Medulla oblongata (tissue), 1 donor: ENCODE measurements around the gene SIPA1L3.

Experiments used
- DNase-seq: peaks from one replicate; pipeline ENCODE4 v3.0.0-alpha.2; 2015; ENCODE audit errors: extremely low spot score

SIPA1L3 gene

DNA sequence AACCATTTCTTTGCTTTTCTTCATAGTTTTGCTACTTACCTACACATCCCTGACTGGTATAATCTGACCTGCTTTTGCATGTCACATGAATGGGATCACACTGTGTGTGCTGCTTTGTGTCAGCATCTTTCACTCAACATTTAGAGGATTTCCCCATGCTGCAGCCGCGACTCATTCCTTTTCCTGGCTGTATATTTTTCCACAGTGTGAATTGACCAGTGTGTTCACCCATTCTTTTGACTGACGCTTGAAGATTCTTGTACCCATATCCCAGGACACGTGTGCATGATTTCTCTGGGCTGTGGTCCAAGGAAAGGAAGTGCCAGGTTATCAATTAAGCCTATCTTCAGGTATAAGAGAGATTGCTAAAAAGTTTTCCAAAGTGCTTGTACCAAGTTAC lies 198.6 kb downstream of the SIPA1L3 start:
- DNase-seq: no peak

DNA sequence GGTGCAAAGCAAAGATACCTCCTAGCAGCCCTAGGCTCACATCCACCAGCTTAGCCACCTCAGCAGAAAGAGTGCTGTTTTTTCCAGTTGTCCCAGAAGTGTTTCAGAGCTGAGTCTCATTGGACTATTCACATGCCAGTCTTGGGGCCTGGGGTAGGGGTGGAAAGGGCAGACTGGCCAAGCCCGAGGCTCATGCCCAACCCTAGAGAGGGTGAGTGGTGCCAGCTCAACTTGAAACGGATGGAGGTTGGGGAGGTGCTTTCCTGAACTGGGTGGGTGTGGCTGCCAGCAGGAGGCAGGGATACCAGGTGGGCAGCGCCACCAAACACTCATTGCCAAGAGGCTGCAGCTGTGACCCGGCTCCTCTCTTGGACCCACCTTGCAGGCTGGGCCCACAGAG lies 200.1 kb downstream of the SIPA1L3 start:
- DNase-seq: no peak

DNA sequence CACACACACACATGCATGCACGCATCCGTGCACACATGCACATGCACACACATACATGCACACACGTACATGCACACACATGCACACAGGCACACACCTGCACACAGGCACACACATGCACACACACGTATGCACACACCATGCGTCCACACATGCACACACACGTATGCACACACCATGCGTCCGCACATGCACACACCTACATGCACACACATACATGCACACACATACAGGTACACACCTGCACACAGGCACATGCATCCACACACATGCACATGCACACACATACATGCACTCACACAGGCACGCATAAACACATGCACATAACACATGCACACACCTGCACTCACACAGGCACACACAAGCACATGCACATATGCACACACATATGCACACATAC lies 204.9 kb downstream of the SIPA1L3 start:
- DNase-seq: no peak

DNA sequence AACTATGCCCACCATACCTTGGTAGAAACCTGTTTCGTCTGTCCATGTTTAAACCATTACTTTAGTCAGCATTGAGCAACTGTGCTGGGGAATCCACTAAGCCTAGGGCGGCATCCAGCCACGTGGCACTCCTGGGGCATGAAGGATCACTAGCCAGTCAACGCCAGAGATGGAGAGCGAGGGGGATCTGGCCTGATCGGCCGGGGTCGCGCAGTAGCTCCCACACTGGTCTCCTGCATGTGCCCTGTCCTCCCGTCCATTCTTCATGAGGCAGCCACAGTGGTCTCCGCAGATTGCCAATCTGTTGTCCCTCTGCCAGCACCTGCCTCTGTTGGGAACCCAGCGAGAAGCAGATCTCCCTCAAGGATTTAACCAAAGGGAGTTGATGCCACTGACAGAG lies 207.6 kb downstream of the SIPA1L3 start:
- DNase-seq: no peak

DNA sequence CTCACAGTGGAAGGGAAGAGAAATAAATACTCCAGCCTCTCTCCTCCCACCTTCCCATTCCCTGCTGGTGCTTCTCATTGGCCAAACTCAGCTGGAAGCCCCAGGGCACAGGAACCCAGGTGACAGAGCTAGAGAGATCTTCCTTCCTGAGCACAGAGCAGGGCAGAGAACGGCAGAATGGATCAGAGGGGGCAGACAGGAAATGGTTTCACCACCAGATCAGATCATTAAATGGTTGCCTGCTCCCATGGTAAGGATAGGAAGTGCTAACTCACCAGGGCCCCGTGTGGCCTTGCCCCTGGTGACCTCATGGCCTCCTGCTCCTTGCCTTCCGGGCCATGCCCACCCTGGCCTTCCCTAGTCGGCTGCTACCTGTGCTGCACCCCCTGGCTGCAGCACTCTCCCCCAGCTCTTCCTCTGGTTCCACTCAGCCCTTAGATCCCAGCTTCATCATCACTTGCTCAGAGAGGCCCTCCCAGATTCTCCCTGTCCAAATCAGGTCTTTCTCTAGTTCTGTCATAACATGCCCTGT lies 208.3 kb downstream of the SIPA1L3 start:
- DNase-seq: no peak

DNA sequence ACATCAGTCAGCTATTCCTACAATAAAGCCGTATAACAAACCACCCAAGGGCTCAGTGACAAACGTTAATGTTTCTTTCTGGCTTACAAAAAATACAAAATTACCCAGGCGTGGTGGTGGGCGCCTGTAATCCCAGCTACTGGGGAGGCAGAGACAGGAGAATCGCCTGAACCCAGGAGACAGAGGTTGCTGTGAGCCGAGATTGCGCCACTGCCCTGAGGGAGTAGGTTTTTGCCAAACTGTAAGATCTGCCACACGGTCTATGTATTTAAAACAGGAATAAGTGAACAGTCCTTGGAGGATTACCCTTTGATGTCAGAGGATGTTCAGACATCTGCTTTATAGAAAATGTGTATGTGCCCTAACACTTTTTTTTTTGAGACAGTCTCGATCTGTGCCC lies 211.2 kb downstream of the SIPA1L3 start:
- no peak for DNase-seq

DNA sequence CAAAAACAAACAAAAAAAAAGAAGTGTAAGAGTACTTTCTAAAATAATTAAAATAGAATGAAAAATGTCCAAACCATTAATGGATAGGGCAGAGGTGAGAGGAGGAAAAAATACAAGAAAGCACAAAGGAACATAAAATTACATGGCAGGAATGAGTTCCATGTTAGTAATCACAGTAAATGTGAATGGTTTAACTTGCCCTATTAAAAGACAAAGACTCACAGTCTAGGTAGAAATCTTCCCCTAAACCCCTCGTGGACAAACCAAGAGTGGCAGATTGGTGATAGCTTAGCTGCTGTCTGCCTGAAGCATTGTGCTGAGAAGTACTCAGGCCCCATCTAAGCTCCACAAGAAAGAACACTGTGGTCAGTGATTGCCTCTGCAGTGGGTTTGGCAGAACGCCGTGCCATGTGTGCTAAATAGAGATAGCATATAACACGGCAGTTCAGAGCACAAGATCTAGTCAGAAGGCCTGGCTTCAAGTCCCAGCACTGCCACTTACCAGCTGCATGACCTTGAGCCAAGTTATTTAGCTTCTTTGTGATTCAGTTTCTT lies 213.5 kb downstream of the SIPA1L3 start:
- DNase-seq: no peak

DNA sequence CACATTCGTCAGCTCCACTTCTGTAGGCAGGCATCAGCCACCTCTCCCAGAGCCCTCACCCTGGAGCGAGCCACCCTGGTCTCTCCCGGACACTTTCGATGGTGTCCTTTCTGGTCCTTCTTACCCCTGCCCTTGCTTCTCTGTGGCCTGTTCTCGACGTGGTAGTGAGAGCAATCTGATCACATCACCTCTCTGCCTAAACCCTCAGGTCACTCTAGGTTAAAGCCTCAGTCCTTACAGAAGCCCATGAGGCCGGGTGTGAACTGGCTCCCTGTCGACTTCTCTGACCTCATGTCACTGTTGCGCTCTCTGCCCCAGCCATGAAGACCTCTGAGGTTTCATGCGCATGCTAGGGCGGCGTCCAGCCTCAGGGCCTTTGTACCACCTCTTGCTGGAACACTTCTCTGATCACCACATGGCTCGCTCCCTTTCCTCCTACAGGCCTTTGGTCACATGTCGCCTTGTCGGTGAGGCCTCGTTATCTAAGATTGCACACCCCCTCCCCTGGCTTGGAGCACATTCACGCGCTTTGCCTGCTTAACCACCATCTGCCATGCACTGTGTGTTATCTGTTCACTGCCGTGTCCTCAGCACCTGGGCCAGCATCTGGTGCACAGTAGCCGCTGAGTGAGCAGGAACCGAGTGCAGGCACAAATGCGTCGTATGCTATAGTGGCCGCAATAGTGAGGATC lies 215.5 kb downstream of the SIPA1L3 start:
- DNase-seq: no peak

DNA sequence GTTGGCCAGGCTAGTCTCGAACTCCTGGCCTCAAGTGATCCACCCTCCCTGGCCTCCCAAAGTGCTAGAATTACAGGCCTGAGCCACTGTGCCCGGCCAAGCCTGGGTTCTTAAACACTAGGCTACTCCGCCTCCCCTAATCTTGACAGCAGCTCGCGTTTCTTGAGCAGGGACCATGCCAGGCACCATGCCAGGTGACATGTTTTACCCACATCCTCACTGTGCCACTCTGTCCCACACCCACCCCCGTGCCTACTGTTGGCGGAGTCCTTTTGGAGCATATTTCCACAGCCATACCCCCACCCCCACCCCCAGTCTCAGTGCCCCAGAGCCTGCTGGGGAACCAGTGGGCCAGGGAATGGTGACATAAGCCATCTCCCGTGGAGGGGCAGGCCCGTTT lies 218.2 kb downstream of the SIPA1L3 start:
- no peak for DNase-seq

DNA sequence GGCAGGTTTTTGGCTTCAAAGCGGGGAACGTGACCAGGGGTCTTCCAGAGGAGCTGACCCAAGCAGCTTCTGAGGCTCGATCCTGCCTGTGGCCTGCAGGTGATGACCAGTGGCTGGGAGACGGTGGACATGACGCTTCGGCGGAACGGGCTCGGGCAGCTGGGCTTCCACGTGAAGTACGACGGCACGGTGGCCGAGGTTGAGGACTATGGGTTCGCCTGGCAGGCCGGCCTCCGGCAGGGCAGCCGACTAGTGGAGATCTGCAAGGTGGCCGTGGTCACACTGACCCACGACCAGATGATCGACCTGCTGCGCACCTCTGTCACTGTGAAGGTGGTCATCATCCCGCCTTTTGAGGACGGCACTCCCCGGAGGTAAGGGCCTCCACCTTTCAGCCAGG lies 223.4 kb downstream of the SIPA1L3 start:
- no peak for DNase-seq

DNA sequence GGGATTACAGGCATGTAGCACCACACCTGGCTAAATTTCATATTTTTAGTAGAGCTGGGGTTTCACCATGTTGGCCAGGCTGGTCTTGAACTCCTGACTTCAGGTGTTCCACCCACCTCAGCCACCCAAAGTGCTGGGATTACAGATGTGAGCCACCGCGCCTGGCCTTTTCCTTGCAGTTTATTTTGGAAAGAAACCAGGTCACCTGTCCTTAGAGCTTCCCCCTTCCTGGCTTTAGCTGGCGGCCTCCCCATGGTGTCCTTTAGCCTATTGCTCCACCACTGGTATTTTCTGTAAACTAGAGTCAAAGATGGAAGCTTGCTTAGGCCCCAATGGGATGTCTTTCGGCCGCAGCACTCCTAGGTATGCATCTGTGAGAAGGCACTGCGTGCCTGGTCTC lies 225.8 kb downstream of the SIPA1L3 start:
- no peak for DNase-seq

DNA sequence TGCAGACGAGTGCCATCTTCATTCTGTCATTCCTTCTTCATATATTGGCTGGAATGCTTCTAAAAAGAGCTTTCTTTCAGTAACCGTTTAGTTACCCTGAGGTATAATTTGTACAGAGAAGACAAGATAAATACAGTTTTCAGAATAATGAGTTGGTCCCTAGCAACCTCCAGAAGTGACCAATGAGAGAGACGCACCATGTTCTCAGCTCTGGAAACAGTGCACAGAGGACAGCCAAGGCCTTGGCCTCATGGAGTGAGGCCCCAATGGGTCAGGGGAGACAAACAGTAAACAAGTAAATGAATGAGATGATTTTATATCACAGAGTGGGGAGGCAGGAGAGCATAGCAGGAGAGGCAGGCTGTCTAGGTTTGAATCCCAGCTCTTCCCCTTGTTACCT lies 226.3 kb downstream of the SIPA1L3 start:
- no peak for DNase-seq

DNA sequence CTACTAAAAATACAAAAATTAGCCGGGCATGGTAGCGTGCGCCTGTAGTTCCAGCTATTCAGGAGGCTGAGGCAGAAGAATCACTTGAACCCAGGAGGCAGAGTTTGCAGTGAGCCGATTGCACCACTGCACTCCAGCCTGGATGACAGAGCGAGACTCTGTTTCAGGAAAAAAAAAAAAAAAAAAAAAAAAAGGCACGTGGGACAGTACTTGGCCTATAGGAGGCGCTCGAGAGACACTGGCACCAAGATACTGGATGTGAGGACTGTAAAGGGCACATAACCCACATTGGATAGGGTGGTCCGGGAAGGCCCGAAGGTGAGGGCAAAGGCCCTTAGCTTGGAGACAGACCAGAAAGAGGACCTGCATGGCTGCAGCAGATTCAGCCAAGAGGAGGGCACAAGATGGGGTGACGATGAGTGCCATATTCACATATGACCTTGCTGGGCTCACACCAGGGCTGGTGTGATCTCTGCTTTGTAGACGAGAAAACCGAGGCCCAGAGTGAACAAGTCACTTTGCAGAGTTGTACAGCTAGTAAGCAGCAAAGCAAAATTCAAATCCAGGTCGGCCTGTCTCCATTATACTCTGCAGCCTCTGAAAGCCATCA lies 227.6 kb downstream of the SIPA1L3 start:
- peak; percentile 23 for DNase-seq

DNA sequence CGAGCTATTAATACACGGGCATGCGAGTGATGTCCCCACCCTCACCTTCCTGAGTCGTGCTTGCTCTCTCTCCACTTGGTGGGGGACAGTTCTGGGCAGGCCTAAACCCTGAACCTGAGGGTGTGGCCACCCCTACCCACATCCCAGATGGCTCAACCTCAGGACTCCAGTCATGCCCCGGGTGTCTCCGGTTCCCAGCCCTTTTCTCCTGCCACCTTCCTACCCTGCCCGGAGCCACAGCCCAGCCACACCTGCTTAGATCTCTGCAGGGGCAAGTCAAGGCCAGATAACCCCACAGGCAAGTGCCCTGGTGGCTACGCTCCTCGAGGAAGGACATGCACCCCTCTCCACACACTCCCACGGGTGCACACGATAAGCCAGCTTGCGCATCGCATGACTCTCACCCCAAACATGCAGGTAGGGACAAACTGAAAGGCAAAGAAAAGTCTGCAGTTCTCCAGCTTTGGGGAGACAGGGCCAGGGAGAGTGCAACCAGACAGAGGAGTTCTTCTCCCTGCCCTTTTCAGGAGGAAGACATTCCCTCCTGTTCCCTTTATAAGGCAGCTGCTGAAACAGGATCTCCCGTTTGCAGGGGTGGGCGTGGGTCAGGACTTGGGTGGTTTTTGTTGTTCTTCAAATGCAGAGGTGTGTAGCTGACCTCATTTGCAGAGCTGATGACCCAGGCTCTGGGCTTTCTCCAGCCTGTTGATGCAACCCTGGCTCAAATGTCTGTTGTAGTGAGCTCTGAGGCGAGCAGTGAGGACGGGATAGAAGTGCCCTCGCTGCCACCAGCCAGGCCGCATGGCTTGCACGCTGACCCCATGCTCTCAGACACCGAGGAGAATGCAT lies 228.4 kb downstream of the SIPA1L3 start:
- DNase-seq: no peak

DNA sequence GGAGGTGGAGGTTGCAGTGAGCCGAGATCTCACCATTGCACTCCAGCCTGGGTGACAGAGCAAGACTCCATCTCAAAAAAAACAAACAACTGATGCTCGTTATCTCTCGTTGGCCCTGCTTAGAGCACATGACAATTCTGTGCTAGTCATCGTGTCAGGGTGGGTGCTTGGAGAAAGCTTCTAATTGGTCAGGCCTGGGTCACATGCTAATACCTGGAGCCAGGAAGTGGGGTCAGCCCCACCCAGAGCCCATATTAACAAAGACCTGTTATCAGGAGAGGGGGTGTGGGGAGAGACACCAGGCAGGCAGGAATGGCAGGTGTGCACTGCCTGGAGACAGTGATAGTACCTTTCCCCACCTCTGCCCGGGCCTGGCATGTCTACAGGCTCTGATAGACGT lies 232.1 kb downstream of the SIPA1L3 start:
- no peak for DNase-seq

DNA sequence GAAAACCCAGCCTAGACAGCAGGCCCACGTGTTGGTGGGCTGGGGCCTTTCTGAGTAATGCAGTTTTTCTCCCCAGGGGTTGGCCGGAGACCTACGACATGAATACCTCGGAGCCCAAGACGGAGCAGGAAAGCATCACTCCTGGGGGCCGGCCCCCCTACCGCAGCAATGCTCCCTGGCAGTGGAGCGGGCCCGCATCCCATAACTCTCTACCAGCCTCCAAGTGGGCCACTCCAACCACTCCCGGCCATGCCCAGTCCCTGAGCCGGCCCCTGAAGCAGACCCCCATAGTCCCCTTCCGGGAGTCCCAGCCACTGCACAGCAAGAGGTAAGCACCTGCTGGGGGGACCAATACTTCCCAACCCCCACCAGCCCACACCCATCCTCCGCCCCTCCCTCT lies 234.1 kb downstream of the SIPA1L3 start:
- no peak for DNase-seq

DNA sequence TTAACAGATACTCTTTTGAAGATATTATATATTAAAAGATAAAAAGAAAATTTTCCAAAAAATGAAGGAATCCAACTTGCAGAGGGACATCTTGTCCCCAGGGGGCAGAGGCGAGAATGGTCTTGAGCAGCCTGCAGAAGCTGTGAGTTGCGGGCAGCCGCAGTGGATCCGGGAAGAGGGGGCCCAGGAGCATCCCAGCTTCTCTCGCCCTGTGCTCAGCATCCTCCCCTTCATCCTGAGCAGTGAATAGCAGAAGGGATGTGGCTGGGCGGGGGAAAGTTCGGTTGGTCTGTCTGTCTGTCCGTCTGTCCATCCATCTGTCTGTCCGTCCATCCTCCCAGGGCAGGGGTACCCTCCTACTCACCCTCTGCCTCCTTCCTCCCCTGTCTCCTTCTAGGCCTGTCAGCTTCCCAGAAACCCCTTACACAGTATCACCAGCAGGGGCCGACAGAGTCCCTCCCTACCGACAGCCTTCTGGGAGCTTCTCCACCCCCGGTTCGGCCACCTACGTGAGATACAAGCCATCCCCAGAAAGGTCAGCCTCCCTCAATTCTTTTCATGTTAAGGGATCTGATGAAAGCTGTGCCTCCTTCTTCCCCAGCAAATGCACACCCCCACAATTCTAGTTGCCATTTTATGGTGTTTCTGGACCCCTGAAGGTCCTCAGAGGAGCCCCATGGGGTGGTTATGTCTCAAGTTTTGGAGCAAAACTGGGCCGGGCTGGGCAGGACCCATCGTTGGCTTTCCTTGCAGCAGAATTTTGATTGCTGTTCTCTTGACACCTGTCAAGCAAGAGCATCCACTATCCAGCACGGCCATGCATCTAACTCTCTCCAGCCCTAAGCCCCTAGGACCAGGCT lies 235.4 kb downstream of the SIPA1L3 start:
- DNase-seq: peak; percentile 79

DNA sequence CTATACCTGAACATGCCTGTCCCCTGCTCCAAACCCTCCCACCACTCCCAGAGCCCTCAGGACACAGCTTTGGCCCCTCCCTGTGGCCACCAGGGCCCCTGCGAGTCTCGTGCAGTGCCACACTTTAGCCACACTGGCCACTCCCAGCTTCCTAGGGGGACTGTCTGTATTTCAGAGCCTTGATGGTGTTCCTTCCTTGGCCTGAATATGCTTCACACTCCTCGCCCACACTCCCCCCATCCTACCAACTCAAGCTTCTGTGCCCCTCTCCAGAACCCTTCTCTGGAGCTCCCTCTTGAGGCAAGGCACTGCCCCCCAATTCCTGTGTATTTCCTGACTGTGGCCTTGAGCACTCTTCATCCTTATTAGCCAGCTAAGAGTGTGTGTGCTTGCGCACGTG lies 236.8 kb downstream of the SIPA1L3 start:
- DNase-seq: no peak

DNA sequence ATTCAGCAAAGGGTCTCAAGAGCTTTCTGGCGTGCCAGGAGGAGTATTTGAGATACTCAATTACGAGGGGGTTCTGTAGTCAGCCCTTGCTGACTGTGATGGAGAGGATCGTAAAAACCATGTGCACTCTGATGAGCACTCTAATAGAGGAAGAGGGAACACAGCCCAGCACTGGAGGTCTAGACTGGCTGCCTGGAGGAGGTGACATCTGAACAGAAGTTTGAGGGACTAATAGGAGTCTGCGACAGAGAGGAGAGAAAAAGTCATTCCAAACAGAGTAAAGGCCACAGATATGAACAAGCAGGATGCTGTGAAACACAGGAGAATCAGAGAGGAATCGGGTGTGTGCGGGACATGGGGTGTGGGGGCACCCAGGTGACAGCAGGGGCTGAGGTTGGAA lies 237.7 kb downstream of the SIPA1L3 start:
- no peak for DNase-seq

DNA sequence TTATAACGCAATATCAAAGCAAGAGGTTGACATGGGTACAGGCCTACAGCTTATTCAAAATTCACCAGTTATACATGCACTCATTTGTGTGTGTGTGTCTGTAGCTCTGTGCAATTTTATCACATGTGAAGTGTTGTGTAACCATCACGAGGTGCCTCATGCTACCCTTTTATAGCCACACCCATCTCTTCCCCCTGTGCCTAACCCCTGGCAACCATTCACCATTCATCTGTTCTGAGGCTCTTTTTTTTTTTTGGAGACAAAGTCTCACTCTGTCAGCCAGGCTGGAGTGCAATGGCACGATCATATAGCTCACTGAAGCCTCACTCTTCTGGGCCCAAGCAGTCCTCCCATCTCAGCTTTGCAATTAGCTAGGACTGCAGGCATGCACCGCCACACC lies 238.6 kb downstream of the SIPA1L3 start:
- peak; percentile 56 for DNase-seq

DNA sequence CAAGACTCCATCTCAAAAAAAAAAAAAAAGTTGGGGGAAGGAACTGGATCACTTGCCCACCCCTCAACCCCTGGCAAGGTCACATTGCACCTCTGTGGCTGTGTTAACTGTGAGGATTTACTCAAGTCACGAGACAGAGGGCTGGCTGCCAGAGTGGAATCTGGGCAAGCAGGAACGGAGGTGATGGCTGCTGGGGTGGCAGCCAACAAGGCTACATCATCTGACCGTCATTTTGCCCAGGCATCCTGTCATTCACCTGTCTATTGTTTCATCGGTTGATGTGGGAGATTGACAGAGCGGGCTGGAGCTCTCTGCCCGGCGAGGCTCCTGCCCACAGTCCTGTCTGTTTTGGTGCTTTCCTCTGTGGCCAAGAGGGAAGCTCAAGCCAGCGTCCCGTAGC lies 241.3 kb downstream of the SIPA1L3 start:
- DNase-seq: no peak
